Stimulated activated CD8-positive, alpha-beta memory T cell treated with anti-CD3 and anti-CD28 coated beads, Interleukin-15, amount 100 ng/mL, for 24 hours (primary cell): ENCODE measurements around the gene FRMD6.

Source experiments
- DNase-seq: peaks from one replicate; pipeline ENCODE4 v3.0.0-alpha.2; 2020; ENCODE audit warnings: low read depth

FRMD6 gene

DNA sequence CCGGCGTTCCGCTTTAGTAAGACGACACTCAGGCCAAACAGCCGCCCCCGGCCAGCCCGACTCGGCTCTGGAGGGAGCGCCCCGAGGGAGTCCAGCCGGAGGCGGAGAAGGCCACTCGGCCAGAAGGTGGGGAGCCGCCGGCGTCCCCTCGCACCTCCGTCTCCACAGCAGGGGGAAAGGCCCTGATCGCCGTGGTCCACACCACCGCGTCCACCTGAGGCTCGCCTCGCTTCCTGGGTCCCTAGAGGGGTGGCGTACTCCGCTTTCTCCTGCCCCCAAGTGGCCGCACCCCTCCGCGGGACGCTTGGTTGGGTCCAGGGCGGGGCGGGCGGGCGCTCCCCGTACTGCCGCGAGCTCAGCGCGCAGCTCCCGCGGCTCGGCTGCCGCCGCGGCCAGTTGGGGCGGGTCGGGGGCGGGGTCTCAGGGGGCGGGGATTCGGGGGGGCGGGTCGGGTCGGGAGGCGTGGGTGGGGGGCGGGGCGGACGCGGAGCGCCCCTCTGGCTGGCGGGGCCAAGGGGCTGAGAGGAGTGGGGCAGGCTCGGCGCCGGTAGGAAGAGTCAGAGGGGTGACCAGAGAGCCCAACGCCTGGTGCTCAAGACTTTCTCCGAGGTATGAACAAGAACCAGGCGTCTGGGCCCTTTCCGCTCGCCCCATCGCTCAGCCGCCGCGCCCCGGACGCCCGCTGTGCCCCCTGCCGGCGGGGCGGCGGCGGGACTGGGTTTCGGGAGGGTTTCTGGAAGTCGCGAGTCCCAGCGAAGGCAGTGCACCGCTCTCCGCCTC lies at the start of gene FRMD6:
FRMD6 (plus strand) TSS at position 523 of the 780 bp plus-strand sequence. CDS start 37,927 bp downstream, outside the sequence.
- peak; percentile 47 for DNase-seq

- DNase-seq, result no peak
Observed at GRCh38 chr14:51602310-51602709, 49.4 kb upstream of the FRMD6 start.

- DNase-seq, result no peak
Observed at GRCh38 chr14:51603495-51603894, 48.2 kb upstream of the FRMD6 start.

DNA sequence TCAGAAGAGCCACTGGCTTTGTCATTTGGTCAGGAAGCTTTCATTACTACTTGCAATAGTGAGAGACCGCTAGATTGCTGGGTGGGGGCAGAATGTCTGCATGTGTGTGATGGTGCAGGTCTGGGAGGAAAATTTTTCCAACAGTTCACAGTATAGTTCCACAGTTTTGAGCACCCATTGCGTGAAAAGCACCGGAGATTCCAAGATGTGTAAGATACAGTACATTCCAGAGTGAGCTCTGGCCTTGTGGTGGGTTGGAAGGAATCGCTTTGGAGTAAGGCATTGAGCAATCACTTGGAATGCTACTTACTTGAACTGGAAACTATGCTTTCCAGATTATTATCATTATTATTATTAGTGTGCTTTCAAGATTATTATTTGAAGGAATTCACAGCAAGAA lies 47.6 kb upstream of the FRMD6 start:
- DNase-seq, result no peak

GRCh38 chr14:51605575-51605974 lies 46.1 kb upstream of the FRMD6 start:
- no peak for DNase-seq

DNA sequence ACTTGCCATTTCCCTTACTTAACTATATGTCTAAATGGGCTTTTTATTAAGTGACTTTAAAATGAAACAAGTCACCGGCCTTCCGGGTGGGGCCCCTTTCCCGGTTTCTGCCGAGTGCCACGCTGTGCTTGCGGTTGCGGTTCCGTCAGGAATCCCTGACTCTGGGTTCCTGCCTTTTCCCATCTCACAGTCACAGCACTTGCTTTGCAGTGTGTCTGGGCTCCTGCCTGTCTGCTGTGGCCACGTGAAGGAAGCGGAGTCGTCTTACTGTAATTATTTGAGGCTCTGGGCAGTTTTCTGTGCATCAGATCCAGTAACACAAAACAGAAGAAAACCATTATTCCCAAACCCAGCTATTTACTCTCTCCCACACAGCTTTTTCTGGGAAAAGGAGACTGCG lies 44.0 kb upstream of the FRMD6 start:
- DNase-seq, result no peak

- DNase-seq, result no peak
Observed at GRCh38 chr14:51609251-51609954, 42.3 kb upstream of the FRMD6 start.

- DNase-seq, result no peak
Observed at GRCh38 chr14:51609955-51610283, 41.8 kb upstream of the FRMD6 start.

GRCh38 chr14:51610771-51611170 lies 40.9 kb upstream of the FRMD6 start:
- DNase-seq, result no peak

- no peak for DNase-seq
Observed at GRCh38 chr14:51612449-51612848, 39.3 kb upstream of the FRMD6 start.

DNA sequence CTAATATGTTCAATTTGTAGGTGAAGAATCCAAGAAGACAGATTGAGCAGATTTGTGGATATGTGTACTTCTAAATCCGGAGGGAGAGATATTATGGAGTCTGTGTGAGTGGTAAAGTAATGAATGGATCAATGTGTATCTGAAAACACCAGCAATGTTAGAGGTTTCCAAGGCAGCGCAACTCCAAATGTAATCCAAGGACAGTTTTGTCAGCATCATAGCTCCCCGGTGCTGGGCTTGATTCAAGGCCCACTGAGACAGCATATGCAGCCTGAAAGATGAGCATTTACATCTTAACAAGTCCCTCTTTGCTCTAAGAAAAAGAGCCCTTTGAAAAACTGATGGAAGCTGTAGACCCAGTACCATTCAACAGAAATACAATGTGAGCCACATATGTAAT lies 38.3 kb upstream of the FRMD6 start:
- no peak for DNase-seq

DNA sequence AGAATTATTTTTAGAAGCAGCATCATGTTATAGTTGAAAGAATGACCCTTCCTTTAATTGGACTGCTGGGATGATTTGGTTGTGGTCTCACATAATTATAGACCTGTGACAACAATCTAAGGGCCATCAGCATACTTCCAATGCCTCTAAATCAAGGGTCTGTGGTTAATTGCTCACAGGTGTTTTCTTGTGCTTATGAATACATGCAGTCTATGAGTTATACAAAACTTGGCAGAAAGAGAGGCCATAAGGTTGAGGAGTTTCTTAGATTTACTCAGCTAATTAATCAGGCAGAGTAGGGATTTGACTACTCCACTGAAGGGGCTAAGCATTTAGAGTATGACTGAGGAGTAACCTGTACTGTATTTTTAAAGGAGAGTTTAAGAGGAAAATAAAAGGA lies 37.0 kb upstream of the FRMD6 start:
- no peak for DNase-seq

- no peak for DNase-seq
Observed at GRCh38 chr14:51616256-51616655, 35.5 kb upstream of the FRMD6 start.

DNA sequence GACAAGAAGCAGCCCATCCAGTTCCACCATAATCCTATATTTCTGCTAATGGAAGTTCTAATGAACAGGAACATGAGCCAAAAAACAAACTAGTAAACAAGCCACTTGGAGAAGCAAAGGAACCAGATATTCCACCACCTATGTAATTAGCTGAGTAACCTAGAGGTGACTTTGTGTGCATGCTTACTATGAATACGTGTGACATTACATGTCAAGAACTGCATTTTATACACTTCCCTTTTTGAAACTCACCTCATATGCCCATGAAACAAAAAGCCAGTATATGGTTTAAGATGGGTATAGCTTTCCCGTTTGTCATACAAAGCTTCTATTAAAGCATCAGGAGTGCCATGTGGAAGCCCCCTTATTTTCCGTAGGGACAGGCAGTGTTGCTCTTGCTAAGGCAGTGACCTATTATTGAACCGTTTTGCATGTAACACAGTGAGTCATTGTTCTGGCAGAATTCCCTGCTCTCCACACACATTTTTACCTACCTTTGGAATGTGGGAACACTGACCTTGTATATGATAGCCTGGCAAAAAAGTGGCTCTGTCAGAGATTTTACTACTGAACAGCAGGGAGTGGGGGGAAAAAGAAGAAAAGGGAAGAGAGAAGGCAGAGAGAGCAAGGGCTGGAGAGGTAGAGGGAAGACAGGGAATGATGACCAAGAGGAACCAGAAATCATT lies 34.8 kb upstream of the FRMD6 start:
- DNase-seq, result no peak

- DNase-seq, result no peak
Observed at GRCh38 chr14:51619561-51619960, 32.1 kb upstream of the FRMD6 start.

- DNase-seq, result no peak
Observed at GRCh38 chr14:51620056-51620455, 31.7 kb upstream of the FRMD6 start.

DNA sequence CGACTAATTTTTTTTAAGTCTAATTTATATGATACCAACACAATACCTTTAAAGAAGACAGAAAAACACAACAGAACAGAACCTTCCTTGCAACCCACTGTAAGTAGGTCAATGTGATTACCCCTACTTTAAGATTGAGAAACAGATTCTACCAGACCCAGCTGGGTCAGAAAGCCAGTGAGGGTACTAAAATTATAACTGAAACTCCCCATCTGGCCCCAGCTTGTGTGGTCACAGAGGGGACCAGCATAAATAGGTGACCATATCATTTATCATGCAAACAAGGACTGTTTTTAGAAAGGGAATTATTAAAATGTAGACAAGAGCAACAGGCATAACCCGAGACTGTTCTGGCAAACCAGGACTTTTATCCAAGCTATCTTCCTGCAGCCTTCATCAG lies 30.1 kb upstream of the FRMD6 start:
- DNase-seq, result no peak

DNA sequence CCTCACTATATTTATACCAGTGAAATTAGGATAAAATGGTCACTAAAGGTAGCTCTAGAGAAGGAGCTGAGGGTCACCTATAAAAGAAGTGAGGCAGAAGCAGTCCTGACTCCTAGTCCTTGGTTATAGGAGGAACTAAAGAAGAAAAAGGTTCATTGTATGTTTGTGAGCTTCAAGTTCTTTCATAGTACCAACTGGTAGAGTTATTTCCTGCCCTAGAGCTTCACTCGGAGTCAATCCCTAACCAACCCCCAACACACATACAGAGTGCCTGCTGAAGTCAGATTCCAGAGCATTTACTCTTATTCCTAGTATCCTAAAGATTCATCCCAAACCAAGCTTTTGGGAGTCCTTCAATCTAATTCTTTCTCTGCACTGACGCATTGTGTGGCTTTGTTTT lies 29.3 kb upstream of the FRMD6 start:
- DNase-seq, result no peak

DNA sequence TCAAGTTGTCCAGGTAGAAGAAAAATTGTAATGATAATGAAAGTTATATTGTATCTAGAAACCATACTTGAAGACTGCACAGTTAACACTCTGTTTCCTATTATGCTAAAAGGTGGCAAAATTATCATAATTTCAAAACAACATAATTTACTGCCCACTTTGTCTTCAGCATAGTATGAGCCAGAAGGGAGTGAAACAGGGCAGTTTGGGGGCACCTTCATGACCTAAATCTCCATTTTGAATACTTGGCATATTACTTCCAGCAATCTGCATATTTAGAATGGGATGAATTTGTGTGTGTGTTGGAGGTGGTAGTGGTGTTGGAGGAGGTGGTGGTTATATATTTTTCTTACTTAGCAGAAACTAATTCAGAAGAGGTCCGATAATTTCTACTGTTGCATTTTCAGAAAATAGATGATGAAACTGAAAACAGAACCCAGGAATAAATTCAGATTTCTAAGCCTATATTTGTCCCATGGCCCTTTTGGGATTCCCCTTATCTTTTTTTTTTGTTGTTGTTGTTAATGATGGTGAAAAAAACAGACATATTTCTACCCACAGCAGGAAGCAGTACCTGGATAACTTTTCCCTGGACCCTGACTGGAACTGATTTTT lies 26.6 kb upstream of the FRMD6 start:
- no peak for DNase-seq

DNA sequence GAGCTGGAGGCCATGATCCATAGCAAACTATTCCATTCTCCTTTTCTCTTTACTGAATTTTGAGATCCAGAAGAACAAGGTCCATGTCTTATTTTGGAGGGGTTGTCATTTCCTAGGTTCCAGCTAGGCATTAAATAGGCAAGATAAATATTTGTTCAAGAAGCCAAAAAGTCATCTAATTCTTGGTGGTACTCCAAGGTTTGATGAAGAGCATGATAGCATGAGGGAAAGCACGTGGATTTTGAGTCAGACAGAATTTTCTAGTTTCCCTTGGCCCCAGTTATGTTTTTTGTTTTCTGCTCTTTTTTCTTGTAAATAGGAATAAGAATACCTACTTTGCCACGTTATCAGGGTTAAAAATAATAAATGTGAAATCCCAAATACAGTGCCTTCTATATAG lies 25.5 kb upstream of the FRMD6 start:
- DNase-seq, result no peak

- no peak for DNase-seq
Observed at GRCh38 chr14:51626788-51627187, 24.9 kb upstream of the FRMD6 start.

GRCh38 chr14:51627313-51627712 lies 24.4 kb upstream of the FRMD6 start:
- DNase-seq, result no peak

DNA sequence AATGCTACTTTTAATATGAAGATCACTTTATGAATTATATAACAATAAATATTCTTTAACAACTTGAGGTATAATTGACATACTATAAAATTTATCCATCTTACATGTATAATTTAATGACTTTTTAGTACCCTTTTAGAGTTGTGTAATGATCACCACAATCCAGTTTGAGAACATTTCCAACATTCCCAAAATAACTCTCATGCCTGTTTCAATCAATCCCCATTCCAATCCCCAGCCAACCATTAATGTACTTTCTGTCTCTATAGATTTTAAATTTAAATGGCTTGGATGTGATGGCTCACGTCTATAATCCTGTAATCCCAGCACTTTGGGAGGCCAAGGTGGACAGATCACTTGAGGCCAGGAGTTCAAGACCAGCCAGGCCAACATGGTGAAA lies 23.5 kb upstream of the FRMD6 start:
- no peak for DNase-seq
